GM18870 (cell line): ENCODE data around the gene KYNU.
"Not testable (repeated sequence)": the region's sequence is repeated elsewhere in the genome, so short reads cannot be mapped to it uniquely, and the experiment has no call there.

Experiments used
- ATAC-seq: cut with Tn5 transposase; IDR thresholded peaks from one replicate; pipeline ENCODE4 v1.9.1; 2021; ENCODE audit warnings: moderate library complexity; ENCODE audit not compliant: unreplicated experiment

Gene KYNU

GRCh38 chr2:143084462-143084861 lies 207.0 kb downstream of the KYNU start:
- ATAC-seq, result no peak

- peak; percentile 83 for ATAC-seq
These were observed 207.8 kb downstream of the KYNU start for GRCh38 chr2:143085125-143085784.

GRCh38 chr2:143087033-143087432 lies 209.6 kb downstream of the KYNU start:
- ATAC-seq, result no peak

GRCh38 chr2:143088388-143088787 lies 210.9 kb downstream of the KYNU start:
- ATAC-seq, result no peak

GRCh38 chr2:143089520-143089919 lies 212.1 kb downstream of the KYNU start:
- not testable (repeated sequence) for ATAC-seq
